HG02588 (cell line): ENCODE results near the gene MYRF.

ENCODE experiments used
- ATAC-seq: cut with Tn5 transposase; IDR thresholded peaks from one replicate; pipeline ENCODE4 v1.9.1; 2021; ENCODE audit warnings: mild to moderate bottlenecking, moderate library complexity; ENCODE audit not compliant: unreplicated experiment

MYRF gene

GRCh38 chr11:61837411-61838005, 85.1 kb downstream of the MYRF start:
- no peak for ATAC-seq
